Epithelial cell of prostate (primary cell): ENCODE measurements around the gene IL26.
"Not testable (repeated sequence)": the region's sequence is repeated elsewhere in the genome, so short reads cannot be mapped to it uniquely, and the experiment has no call there.

Experiments used
- DNase-seq: peaks from one replicate; pipeline ENCODE4 v3.0.0-alpha.2; 2011; ENCODE audit warnings: low read depth, low spot score
- H3K27ac ChIP-seq: fragments of 450-650 bp; 2 replicates; pipeline ENCODE4 v1.5.1; 2017; ENCODE audit warnings: mild to moderate bottlenecking

The IL26 gene

GRCh38 chr12:68206446-68206845 is 19.2 kb downstream of the IL26 start:
- no peak for DNase-seq
- H3K27ac ChIP-seq, result no peak overlapping the region

- no peak for DNase-seq
- no peak overlapping the region for H3K27ac ChIP-seq
Observed at GRCh38 chr12:68203460-68203875, 22.1 kb downstream of the IL26 start.

- no peak for DNase-seq
- no peak overlapping the region for H3K27ac ChIP-seq
Observed at GRCh38 chr12:68200854-68201253, 24.8 kb downstream of the IL26 start.

GRCh38 chr12:68199127-68199526 is 26.5 kb downstream of the IL26 start:
- H3K27ac ChIP-seq, result no peak overlapping the region
- DNase-seq, result no peak

GRCh38 chr12:68198507-68199086 is 27.0 kb downstream of the IL26 start:
- DNase-seq, result no peak
- H3K27ac ChIP-seq, result no peak overlapping the region

- DNase-seq, result no peak
- H3K27ac ChIP-seq, result no peak overlapping the region
Observed at GRCh38 chr12:68190301-68190700, 35.3 kb downstream of the IL26 start.

GRCh38 chr12:68189821-68190242 is 35.8 kb downstream of the IL26 start:
- no peak overlapping the region for H3K27ac ChIP-seq
- DNase-seq, result peak; percentile 44

- no peak for DNase-seq
- no peak overlapping the region for H3K27ac ChIP-seq
Observed at GRCh38 chr12:68185598-68185997, 40.0 kb downstream of the IL26 start.

- no peak for DNase-seq
- peak overlapping the region; percentile 31 for H3K27ac ChIP-seq
Observed at GRCh38 chr12:68180792-68181744, 44.5 kb downstream of the IL26 start.

GRCh38 chr12:68178774-68179439 is 46.7 kb downstream of the IL26 start:
- H3K27ac ChIP-seq, result no peak overlapping the region
- no peak for DNase-seq

GRCh38 chr12:68178184-68178583 is 47.4 kb downstream of the IL26 start:
- H3K27ac ChIP-seq, result no peak overlapping the region
- no peak for DNase-seq

- no peak for DNase-seq
- H3K27ac ChIP-seq, result no peak overlapping the region
Observed at GRCh38 chr12:68177562-68177961, 48.0 kb downstream of the IL26 start.

GRCh38 chr12:68176257-68176656 is 49.4 kb downstream of the IL26 start:
- DNase-seq, result no peak
- no peak overlapping the region for H3K27ac ChIP-seq

GRCh38 chr12:68175557-68176061 is 50.0 kb downstream of the IL26 start:
- no peak overlapping the region for H3K27ac ChIP-seq
- no peak for DNase-seq

GRCh38 chr12:68174761-68175160 is 50.8 kb downstream of the IL26 start:
- H3K27ac ChIP-seq, DNase-seq: not testable (repeated sequence)

- H3K27ac ChIP-seq, result no peak overlapping the region
- DNase-seq, result no peak
Observed at GRCh38 chr12:68173792-68174191, 51.8 kb downstream of the IL26 start.

GRCh38 chr12:68170726-68171125 is 54.9 kb downstream of the IL26 start:
- no peak overlapping the region for H3K27ac ChIP-seq
- DNase-seq, result no peak

- no peak overlapping the region for H3K27ac ChIP-seq
- no peak for DNase-seq
Observed at GRCh38 chr12:68169213-68169889, 56.3 kb downstream of the IL26 start.

- no peak for DNase-seq
- no peak overlapping the region for H3K27ac ChIP-seq
Observed at GRCh38 chr12:68166317-68166831, 59.2 kb downstream of the IL26 start.

GRCh38 chr12:68163560-68164081 is 62.0 kb downstream of the IL26 start:
- no peak for DNase-seq
- no peak overlapping the region for H3K27ac ChIP-seq
